Measurements from ENCODE around the gene KIF16B.

Gene KIF16B

DNA sequence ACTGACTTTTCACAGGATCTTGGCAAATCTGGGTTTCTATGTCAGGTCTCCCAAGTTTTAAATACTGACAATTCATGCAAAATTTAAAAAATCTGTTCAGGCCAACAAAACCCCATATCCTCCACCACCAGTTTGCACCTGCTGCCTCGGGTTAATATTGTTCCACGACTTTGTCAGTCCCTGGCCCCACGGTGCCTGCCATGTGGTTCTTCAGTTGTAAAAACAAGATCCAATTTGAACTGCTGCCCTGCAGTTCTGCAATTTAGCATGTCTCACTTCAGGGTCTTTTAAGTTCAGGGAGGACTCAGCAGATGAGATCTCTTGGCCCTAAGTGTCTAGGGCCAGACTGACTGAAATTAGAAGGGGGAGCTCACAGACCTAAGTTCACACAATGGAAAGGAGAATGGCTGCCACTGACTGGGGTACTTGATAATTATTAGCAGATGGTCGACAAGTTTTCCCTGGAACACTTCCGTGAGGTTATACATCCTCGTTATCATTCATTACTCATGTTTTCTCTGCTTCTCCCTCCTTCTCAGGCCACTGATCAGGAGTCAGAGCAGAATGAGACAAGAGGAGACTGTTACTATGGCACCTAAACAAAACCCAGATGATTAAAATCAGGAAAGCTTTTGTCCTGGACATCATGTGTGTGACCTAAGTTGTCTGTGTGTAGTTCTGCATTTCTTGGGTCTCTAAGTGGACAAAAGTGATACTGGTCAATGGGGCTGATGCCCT lies 223.6 kb downstream of the KIF16B start:
- peak; percentile 12 for DNase-seq

DNA sequence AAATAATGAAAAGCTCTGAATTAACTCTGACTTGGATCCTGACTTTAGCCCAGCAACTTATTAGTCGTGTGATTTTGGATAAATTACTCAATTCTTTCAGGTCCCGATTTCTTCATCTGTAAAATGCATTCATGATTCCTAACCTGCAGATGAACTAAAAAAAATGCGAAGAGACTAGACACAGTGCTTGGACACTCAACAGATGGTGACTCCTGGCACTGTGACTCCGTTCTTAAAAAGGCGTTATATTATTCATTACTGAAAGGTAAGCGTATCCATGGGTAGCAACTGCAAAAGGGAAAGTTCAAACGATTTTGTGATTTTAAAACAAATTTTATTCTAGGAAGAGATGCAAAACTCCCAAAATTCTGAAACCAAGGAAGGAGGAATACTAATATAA lies 226.3 kb downstream of the KIF16B start:
- no peak for DNase-seq

DNA sequence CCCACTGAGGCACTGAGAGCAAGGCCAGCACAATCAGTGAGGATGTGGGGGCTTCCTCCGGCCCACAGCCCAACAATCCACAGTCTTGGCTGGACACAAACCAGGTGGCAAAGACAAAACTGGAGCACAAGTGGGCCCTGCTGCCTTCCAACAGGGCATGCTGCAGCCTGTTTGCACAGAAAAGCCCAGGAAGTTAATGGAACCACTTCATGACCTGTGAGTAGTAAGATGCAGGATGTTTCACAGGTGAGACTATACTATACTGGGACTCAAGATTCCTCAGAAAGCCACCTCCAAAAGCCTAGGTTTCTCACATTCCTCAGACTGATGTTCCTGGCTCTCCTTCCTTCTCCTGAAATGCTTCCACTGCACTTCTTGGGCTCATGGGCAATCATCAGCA lies 235.5 kb downstream of the KIF16B start:
- DNase-seq, result no peak

DNA sequence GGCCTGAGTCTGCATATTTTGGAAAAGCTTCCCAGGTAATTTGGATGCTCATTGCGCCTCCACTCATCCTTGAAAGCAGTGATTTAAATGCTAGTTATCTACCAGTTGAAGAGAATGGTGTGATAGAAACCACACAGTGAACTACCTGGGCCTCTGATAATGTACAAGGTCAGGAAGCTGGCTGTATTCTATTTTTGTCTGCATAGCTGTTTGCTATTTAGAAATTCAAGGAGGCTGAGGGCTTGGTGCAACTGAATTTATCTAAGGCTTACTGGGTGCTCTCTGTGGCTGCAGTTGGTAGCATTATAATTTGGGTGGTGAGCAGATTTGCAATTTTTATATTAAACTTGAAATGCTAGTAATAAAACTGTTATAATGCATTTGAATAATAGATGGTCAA lies 245.6 kb downstream of the KIF16B start:
- no peak for DNase-seq

DNA sequence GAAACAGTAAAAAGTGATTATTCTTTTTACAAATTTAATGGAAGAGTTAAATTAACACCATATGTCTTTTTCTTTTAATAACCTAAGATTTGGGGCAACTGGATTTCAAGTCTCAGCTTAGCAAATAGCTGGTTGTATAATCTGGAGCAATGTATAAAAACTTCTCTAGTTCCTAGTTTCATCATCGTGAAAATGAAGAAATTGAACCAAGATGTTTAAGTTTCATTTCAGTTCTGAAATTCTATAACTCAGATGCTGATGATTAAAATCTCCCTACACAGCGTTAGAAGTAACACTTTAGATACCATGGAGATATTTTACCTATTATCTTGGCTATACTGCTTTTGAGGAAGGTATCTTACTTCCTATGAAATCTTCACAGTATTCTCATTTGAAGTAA lies 252.0 kb downstream of the KIF16B start:
- DNase-seq, result no peak

DNA sequence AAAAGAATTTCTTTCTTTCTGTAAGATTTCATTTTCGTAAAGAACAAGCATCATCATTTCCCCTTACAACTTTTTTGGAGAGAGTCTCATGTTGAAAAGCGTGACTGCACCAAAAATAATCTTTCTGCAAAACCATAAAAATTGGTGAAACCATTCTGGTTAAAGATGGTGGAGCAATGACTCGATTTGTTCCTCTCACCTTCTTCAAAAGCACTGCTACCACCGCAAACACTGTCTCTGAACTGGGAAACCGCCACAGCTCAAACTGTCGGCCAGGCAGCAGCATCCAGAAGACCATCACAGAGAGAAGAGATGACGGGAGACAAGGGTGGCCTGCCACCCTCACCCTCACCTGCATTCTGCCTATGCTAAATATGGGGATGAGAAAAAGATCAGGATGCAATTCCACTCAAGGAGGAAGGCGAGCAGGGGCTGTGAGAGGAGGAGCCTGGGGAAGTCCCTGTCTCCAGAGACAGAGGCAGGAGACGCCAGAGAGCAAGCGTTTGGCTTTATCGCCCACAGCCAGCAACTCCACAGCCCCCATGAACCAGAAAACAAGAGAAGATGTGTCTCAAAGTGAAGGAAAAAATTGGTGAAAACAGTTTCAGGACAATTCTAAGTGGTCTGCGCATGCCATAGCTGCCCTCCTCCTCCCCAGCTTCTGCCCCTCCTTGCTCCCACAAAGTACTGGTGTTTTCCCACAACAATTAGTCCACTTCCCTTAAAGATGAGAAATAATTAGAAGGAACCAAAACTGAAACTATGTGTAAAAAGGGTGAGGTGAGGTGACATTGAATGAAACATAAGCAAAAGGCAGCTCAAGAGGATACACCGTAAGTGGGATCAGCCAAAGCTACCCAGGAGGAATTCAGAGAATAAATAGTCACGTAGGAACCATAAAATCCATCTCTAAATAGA lies 255.5 kb downstream of the KIF16B start:
- DNase-seq, result no peak

DNA sequence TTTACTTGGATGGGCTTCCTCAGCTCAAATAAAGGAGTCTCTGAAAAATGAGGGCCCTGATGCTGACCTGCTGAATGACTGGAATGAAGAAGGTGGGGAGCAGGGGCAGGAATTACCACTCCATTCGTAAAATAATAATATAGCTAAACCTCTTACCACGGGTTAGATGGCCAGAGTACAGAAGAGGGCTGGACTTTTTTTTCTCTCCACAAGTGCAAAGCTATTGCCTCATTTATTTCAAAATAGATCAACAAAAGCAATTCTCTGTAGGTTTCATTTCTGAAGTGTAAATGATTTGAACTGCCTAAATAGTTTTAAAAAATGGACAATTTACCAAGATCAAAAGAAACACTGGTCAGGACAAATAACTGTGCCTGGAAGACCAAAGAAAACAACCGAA lies 256.7 kb downstream of the KIF16B start:
- no peak for DNase-seq

DNA sequence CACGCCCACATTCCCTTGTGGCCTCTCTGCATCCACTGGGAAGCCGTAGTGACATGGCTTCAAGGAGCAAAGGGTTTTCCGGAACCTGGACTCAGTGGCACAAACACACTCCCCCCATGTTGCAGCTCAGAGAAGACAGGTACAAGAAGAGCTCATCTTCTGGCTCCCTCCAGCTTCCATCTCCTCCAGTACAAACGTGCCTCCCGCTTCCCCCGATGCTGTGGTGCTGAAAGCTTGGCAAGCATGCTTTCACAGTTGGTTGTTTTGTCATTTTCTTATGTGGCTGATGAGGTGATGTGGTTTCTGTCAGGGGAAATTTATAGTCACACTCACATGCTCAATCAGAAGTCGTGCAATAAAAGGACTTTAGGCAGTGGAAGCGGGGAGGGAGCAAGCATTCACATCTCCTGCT lies 258.5 kb downstream of the KIF16B start:
- no peak for DNase-seq

DNA sequence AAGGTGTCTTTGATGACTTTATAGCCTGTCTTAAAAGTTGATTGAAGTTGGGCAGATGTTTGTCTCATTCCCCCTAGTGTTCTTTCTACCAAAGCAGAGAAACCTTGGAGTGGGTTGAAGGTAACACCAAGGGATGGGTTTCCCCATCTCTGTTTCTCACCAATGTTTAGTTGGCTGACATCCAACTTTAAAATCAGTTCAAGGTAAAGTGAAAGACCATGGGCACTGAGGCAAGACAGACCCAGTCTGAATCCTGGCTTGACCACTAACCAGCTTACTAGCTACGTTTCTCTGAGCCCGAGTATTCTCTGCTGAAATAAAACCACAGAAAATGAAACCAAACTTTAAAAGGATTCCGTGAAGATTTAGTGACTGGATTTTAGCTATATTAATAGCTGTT lies 258.9 kb downstream of the KIF16B start:
- no peak for DNase-seq

DNA sequence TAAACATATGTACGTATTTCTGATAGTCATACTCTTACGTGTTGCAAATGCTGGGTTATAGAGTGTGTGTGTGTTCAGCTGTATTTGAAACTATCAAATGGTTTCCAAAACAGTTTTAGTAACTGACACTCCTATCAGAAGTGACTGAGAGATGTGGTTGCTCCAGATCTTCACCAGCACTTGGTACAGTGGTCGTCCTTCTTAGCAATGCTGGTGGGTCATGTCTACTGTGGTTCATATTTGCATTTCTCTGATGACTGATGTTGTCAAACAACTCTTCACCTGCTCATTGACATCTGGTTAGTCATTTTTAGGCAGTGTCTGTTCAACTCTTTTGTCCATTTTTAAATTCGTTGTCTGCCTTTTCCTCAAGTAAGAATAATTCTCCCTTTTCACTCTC lies 259.3 kb downstream of the KIF16B start:
- no peak for DNase-seq

DNA sequence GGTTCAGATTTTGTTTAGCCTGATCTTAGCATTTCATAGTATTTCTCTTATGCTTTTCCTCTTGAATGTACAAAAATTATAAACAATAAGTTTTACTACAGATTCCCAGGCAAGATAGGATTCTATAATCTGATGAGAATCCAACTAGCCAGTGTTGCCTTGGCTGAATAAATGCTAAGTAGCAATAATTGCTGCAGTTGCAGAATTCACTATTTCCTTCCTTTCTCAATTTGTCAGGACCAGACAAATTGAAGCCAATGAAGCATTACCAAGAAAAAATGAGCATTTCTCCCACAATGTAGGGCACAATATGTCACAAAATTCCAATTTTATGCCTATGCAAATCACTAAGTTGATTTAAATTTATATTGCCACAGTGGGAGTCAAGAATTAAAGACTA lies 260.2 kb downstream of the KIF16B start:
- DNase-seq, result no peak

DNA sequence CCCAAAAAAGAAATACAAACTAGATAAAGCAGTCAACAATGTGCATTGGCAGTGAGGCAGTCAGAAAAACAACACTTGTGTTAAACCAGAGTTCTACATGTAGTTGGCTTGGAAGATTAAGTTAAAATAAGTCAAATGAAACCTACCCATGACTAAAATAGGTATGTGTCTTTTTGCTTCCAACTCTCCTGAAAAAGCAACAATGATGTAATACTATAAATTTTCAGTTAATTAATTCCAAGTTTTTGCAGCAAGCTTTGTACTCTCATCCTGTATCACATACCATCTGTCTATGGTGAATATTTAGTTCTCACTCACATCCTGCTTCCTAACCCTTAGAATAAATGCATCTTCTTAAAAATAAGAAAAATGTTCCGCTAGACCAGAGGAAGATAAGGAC lies 261.5 kb downstream of the KIF16B start:
- DNase-seq, result no peak

DNA sequence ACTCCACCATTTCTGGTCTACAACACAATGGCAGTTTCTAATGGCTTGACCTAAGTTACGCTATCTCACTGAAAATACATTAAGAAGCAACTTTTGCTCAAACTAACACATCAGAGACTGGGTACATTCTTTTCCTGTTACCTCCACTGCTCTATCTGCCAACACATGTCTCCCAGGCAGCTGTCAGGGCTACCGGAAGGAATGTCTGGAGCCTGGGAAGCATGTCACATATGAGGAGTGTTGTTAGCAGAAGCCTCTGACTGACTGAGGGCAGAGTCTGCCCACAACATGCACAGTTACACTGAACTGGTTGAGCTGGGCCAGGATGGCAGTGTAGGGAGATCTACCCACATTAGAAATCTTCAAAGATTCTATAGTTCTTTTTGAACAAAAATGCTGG lies 264.5 kb downstream of the KIF16B start:
- no peak for DNase-seq

DNA sequence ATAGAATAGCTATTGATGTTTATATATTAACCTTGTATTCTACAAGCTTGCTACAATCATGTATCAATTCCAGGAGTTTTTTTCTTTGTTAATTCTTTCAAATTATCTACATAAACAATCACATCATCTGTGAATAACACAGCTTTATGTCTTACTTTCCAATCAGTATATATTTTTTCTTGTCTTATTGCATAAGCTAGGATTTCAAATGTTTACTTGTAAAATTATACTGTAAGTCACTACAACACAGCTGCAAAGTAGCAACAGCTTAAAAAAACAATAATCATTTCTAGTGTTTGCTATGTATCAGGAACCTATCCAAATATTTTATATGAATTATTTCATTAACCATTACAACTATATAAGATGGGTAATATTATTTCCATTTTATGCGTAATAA lies 270.4 kb downstream of the KIF16B start:
- DNase-seq, result no peak

DNA sequence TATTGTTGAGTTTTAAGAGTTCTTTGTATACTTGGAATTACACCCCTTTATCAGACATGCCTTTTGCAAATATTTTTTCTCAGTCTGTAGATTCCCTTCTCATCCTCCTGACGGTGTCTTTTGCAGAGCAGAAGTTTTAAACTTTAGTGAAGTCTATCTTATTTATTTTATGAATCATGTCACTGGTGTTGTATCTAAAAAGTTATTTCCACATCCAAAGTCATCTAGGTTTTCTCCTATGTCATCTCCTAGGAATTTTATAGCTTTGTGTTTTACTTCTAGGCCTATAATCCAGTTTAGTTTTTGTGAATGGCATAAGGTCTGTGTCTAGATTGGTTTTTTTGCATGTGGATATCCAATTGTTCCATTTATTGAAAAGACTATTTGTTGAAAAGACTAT lies 271.3 kb downstream of the KIF16B start:
- no peak for DNase-seq

DNA sequence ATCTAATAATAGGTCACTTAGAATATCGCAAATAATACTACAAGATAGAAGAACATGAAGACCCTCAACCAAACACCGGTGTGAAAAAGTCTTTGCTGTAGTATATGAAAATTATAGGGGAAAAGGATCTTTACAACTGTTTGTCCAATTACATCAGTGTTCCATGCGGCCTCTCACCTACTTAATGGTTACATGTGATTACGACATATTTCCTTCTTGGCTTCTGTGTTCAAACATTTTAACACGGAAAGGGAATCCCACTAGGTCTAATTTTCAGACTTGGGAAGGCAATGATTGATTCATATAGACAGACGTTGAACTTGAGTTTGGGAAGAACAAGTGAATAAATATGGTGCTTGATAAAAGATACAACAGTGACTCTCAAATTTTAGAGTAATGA lies 273.4 kb downstream of the KIF16B start:
- no peak for DNase-seq

DNA sequence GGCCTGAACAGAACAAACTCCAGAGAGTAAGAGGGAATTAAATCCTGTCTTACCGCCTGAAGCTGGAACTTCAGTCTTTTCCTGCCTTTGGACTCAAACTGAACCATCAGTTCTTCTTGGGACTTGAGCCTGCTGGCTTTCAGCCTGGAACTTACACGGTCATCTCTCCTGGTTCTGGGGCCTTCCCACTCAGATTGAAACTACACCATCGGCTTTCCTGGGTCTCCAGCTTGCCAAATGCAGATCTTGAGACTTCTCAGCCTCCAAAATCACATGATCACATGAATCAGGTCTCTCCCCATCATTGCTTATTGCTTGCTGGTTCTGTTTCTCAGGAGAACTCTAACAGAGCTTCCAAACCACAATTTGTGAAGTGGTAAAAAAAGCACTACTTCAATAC lies 276.3 kb downstream of the KIF16B start:
- DNase-seq, result no peak

DNA sequence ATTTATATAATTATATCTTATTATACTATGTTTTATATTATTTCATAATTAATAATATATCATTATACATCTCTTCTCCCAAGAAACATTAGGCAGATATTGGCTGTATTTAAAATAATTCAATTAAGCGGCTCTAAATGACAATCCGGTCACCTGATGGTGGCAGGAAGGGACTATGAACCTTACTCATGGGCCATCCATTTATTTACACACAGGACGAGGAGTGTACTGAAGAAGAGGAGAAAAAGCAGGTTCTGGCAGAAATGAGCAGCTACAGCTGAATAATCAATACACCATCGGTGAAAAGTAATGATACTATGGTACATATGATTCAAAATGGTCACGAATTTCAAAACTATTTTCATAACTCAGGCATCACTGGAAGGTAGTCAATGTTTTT lies 277.7 kb downstream of the KIF16B start:
- DNase-seq, result no peak

DNA sequence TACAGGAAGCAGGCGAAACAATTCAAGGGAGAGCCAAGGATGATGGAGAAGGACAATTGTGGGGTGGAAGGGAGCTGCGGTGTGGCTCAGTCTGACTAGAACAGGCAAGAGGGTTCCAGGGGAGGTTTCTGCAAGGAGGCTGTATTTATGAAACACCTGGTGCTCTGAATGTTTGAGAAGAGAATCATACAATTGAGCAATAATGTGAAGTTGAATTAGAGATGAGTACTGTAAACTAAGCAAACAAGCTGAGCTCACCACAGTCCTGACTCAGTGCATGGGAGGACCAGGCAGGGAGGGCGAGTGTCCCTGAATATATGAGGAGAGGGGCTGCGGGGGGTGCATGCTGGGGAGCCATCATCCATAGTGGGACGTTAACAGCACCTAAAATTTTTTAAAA lies 279.7 kb downstream of the KIF16B start:
- DNase-seq, result no peak

DNA sequence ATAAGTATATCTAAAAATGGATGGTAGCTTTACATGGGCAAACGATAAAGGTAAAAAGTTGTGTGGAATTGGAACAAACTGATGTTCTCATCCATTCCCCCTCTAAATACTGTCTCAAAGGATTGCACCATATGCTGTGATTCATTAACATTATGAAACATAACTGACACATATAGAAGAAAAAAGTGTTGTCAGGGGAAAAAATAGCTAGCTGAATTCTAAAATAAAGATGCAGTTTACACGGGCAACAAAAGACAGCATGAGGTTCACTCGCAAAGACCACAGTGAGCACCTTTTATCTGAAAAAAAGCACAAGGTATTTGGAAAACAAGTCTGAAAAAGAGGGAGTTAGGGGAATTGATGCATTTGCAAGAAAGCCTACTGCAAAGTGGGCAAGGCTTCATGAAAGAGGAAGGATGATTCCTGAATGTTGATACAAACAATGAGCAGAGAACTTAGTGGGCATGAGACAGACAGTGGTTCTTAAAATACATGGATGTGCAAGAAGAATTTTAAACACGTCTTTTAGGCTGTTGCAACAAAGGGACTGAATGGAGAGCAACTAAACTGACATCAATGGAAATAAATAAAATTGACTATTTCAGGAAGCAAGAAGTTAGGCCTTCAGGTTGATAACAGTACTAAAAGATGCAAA lies 280.9 kb downstream of the KIF16B start:
- DNase-seq, result no peak

DNA sequence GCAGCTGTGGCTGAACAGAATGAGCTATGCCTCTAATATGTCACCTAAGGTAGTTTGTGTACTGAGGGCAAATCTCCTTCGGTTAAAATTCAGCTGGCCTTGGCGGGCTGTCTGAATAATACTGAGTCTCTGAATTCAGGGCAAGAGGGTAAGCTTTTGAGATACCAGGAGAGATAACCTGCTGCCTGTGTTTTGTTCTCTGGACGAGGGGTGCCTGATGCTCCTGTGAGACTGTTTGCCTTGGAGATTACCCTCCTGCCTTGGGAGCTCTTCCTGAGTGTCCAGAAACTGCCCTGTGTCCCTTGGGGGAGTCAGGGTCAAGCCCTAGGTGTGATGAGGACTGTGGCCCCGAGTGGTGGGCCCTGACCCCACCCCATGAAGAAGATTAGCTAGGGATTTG lies 282.9 kb downstream of the KIF16B start:
- DNase-seq, result no peak

DNA sequence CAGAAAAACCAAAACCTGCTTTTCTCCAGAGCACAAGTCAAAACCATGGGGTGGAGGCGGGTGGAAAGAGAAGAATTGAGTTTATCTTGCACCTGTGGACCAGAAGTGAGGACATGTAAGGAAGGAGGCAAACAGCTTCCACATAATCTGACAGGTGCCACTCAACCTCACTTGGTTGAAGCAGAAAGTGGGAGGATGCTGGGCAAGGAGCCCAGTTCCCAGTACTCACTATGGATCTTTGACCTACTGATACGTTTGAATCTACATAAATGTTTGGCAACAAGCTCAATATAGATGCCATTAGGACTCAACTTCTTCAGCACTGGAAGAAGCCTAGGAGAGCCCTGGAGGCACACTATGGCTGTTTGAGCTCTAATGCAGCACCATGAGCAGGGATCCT lies 285.5 kb downstream of the KIF16B start:
- no peak for DNase-seq

DNA sequence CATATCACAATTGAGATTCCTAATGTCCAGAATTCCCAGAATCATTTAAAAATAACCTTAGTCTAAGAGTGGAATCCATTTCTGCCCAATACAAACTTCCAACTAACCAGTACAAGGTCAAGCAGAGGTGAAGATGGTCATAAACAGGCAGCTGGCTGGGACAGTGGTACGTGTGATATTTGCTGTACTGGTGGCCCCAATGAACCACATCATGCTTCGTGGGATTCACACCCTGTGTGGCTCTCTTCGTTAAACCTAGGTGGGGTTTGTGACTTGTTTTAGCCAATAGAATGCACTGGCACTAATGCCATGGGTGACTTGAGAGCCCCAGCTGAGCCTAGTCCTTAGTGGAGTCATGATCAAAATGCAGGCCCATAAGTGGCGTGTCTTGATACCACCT lies 286.6 kb downstream of the KIF16B start:
- DNase-seq, result no peak
